Measurements from ENCODE around the gene P4HA3.
A peak's percentile ranks its signal among the peaks of the same experiment; 100 is the strongest.
"Not testable (repeated sequence)": the region's sequence is repeated elsewhere in the genome, so short reads cannot be mapped to it uniquely, and the experiment has no call there.

The P4HA3 gene

DNA sequence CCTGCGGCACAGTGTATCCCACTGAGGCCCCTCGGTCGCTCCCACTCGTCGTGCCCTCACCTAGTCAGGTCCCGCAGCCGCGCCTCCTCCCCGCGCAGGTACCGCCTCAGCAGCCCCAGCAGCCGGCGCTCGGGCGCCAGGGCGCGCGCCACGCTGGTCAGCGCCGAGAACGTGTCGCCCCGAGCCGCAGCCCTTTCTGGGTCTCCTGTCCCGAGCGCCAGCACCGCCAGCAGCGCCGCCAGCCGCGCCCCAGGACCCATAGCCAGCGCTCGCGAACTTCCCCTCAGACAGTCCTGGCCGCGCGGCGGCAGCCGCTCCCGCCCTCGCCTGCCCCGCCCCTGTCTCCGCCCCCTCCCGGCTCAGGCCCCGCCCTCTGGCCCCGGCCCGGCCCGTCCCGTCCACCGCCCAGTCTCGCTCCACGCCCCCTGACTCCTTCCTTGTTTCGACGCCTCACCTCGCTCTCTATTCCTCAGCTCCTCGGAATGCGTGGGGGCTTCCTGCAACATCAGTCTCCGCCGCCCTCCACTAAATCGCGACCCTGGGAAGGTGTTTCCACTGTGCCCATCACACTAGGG lies at the start of gene P4HA3:
P4HA3 (minus strand) TSS at position 289 of the 575 bp plus-strand sequence; CDS start at position 260, 29 bp downstream.
- peak; percentile 4 for DNase-seq (ENCODE audit: low read depth)

DNA sequence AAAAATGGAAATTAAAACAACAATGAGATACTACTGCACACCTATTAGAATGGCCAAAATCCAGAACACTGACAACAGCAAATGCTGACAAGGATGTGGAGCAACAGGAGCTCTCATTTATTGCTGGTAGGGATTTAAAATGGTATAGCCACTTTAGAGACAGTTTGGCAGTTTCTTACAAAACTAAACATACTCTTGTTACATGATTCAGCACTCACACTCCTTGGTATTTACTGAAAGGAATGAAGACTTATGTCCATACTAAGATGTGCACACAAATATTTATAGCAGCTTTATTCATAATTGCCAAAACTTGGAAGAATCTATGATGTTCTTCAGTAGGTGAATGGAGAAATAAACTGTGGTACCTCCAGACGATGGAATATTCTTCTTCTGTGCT lies 46.0 kb upstream of the P4HA3 start:
- DNase-seq (ENCODE audit: low read depth): no peak

DNA sequence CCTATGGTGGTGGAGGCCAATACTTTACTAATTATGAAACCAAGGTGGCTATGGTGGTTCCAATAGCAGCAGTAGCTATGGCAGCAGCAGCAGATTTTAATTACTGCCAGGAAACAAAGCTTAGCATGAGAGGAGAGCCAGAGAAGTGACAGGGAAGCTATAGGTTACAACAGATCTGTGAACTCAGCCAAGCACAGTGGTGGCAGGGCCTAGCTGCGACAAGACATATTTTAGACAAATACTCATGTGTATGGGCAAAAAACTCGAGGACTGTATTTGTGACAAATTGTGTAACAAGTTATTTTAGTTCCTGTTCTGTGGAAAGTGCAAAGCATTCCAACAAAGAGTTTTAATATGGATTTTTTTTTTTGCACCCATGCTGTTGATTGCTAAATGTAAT lies 44.2 kb upstream of the P4HA3 start:
- no peak for DNase-seq (ENCODE audit: low read depth)

DNA sequence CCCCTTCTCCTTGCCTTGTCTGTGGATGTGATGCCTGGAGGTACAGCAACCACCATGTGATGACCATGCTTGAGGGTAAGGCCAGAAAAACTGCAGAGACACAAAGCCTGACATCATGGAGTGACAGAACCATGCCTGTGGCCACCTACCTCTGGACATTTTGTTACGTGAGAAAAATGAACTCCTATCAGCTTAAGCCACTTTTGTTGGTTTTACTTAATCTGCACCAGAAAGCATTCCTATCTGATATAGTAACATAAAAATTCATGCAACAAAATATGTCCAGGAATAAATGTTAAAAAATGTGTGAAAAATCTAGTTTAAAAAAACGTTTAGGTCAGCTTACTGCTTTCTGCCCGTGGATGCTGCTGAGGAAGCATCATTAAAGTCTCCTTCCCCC lies 42.6 kb upstream of the P4HA3 start:
- no peak for DNase-seq (ENCODE audit: low read depth)

DNA sequence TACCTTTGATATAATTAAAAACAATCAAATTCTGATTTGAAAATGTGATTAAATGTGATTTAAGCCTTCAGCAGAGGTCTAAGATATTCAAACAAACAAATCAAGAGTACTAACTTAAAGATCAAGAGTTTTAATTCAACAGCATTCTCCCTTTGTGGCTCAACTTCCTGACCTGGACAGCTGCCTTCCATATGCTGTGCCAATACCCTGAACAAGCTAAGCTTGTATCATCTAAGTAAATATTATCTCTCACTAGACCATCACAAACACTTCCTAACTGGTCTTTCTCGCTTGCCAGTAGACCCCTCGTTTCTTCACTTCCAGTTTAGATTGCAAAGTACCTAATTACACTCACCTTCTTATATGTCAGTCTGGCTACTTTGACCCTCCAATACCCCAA lies 35.9 kb upstream of the P4HA3 start:
- no peak for DNase-seq (ENCODE audit: low read depth)

DNA sequence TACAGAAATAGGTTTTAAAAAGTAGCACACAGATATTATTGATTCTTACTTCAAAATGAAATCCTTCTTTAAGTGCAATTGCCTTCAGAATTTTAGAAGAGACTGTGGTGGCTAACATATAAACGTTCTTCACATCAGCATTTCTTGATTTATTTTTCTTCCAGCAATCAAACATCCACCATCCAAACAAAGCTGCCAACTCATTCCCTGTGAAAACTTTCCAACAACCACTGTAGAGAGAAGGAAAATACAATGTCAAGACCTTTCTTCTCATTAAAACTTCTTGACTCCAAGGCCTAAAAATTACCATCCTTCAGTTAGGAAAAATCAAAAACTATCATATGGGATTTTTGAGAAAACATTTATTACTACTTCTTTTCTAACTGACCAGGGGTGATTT lies 34.0 kb upstream of the P4HA3 start:
- DNase-seq (ENCODE audit: low read depth): no peak

DNA sequence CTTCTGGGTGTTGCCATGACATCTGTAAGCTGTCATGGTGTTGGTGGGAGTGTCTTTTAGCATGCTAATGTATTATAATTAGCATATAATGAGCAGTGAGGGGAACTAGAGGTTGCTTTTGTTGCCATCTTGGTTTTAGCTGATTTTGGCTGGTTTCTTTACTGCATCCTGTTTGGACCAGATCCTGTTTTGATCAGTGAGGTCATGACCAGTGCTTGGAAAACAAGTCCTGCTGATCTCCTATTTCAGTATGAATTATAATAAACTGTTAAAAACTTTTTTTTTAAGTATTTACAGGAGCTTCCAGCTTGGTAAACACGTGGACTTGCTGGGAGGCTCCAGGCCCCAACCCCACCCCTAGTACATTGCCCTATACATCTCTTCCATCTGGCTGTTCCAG lies 30.5 kb upstream of the P4HA3 start:
- DNase-seq (ENCODE audit: low read depth): no peak

DNA sequence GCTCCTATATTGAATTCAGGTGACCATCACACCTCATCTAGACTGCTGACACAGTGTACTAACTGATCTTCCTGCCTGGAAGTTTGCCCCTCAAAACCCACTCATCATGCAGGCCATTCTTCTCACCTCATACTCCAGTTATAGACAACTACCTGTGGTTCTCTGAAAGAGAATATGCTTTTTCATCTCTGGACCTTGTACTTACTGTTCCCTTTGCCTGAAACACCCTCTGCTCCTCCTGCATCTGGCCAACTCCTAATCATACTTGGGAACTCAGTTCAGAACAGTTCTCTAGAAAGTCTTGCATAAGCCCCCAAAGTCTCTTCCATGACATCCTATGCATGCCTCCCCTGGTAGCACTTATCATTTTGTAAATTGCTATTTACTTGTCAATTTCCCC lies 28.2 kb upstream of the P4HA3 start:
- no peak for DNase-seq (ENCODE audit: low read depth)

DNA sequence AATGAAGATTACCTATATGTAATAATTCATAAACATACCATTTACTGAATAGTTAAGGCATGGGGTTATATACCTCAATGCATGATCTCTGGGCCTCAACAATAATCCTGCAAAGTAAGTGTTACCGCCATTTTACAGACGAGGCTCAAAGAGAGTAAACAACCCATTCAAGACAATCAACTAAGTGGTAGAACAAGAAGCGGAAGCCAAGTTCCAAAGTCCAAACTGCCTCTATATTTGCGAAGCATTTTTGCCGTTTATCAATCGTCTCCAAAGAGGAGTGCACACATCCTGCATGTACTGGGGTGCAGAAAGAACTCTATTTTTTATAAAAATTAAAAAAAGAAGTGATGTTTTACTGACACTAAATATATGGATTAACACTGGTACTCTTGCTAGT lies 27.5 kb upstream of the P4HA3 start:
- no peak for DNase-seq (ENCODE audit: low read depth)

DNA sequence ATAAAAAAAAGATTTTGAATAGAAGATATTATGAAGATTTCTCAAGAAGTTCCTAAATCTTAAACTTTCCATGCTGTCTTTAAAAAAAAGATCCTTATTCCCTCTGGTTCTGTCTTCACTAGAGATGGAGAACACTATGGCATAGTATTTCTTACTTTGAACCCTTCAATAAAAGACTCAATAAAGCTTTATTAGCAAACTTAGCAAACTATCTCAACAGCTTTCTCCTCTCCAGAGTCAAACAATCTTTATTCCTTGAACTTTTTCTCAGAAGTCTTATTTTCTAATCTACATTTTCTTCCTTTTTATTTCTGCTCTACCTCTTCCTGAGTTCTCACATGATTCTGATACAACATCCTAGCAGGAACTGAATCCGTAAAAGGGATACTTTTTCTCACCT lies 21.8 kb upstream of the P4HA3 start:
- DNase-seq (ENCODE audit: low read depth): no peak

DNA sequence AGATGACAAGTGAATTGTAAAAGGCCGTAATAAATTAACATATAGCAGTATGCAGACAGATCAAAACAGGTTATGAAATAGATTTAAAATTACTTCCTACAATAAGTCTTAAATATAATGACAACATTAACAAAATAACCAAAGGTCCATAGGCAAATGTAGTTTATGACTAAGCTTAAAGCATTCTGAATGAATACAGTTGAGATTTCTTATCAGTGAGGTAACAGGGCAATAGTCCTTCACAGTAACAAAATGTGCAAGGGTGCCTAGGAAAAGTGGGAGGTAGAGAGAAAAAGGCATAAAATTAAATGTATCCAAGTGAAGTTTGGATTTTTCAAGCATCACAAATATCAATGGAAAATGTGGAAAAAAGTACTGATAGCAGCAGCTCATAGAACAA lies 20.9 kb upstream of the P4HA3 start:
- no peak for DNase-seq (ENCODE audit: low read depth)

DNA sequence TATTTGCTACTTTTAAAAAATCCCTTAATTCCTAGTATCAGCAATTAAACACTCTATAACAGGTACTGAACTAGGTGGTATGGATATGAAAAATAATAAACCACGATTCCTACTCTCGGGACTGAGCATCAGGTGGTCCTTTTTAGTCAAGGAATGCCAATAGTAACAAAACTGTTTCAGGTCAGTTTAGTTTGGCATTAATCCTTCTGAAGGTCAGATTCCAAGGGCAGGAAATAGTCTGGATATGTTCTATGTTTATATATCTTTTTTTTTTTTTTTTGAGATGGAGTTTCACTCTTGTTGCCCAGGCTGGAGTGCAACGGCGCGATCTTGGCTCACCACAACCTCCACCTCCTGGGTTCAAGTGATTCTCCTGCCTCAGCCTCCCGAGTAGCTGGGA lies 19.6 kb upstream of the P4HA3 start:
- DNase-seq (ENCODE audit: low read depth): not testable (repeated sequence)

DNA sequence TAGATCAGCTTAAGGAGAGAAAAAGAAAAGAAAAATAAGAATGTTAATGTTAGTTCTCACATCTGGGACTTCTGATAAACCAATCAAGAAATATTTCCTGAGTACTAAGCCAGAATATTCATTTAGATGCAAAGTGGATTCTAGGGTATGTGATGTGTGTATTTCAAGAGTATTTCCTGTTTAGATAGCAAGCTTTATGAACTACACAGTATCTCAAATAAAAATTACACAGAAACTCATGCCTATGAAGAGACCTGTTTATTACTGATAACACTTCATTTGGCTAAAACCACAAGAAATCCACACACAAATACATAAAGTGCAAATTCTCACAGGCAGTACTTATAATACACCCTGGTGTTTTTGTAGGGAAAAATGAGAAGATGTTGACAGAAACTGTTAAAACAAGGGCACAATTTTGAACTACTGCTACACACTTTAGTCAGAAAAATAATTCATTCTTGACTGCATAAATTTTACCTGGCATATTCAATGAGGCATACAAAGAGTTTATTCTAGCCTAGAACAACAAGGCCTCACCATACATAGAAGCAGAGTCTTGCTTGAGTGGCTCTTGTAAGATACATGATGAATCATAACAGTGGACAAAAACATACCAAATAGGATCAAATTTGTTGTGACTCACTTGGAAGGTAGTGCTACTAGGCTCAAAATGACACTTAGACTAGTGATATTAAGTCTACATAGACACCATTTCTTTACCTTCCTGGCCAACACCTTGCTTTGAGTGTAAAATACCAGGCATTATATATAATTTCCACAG lies 18.8 kb upstream of the P4HA3 start:
- no peak for DNase-seq (ENCODE audit: low read depth)

DNA sequence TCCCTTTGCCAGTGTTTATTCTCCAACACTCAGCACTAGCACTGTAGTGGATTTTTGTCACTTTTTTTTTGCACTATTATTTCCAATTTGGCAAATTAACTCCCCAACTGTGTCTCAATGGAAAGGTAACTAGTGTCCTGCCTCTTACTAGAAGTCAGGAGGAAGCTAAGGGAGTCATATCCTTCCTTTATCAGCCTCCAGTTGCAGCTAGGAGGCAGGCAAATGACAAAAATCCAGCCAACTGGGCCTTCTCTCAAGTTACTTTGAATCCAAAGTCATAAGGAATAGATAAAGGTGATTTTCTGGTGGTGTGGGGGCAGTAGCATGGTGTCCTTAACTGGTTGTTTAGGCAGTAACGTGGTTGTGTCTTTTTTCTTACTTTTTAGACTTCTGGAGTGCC lies 15.6 kb upstream of the P4HA3 start:
- DNase-seq (ENCODE audit: low read depth): no peak

DNA sequence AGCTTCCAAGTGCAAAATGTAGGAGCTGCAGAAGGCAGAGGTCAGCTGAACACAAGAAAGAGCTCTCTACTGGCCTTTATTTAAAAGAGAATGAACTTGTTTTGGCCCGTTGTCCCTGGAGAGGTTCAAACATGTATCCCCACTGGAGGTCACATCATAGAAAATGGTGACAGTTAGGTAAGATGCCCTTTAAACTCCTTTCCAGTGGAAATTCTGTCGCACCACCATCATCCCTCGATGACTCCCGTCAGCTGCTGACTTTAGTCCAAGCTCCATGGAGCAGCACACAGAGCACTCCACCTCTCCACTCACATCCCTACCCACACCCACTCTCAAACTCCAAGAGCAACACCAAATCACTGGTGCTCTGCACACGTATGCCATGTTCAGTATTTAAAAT lies 15.2 kb upstream of the P4HA3 start:
- no peak for DNase-seq (ENCODE audit: low read depth)

DNA sequence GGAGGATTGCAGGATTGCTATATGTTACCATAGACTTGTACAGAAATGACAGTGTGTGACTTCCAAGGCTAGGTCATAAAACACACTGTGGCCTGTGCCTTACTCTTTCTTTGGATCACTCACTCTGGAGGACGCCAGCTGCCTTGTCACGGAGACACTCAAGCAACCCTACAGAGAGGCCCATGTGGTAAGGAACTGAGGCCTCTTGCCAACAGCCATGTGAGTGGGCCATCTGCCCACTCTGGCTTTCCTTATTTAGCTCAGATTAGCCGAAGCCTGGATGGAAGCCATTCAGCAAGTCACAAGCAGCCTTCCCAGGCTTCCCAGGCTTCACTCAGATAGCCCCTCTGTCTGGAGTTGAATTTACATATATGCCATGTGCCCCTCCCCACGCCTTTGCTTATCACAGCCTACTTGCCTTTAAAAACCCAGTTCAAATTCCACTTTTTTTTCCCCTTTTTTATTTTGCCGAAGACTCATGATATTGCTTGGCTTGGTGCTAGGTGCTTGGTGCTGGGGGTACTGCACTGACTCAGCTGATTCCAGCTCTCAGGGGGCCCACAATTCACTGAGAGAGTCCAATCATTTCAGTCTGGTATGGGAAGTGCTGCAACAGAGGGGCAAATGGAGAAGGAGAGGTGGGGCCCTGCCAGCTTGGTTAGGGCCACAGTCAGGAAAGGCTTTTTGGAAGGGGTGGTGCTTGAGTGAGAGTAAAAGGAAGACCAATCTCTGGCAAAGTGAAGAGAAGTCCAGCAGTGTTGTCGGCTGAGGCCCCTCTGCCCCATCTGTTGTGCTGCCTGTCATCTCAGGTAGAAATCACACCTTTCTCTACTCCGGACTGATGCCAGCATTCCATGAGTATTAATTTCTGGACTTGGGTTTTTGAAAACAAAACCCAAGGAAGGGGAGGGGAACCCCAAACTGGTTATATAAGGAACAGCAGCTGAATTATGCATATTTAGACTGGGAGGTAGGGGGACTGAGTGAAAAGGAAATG lies 14.5 kb upstream of the P4HA3 start:
- DNase-seq (ENCODE audit: low read depth): no peak

DNA sequence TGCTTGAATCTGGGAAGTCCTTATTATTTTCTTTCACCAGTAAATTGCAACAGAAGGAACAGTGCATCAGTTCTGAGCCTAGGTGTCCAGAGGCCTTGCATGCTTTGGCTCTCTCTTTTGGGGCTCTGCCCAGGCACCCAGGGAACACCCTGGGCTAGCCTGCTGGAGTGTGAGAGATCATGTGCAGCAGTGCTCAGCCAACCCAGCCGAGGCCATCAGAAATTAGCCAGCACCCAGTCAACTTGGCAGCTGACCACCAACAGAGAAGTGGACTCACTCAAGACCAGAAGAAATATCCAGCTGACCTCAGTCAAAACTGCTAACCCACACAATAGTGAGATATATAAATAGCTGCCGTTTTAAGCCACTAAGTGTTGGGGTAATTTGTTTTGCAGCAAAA lies 11.2 kb upstream of the P4HA3 start:
- no peak for DNase-seq (ENCODE audit: low read depth)

DNA sequence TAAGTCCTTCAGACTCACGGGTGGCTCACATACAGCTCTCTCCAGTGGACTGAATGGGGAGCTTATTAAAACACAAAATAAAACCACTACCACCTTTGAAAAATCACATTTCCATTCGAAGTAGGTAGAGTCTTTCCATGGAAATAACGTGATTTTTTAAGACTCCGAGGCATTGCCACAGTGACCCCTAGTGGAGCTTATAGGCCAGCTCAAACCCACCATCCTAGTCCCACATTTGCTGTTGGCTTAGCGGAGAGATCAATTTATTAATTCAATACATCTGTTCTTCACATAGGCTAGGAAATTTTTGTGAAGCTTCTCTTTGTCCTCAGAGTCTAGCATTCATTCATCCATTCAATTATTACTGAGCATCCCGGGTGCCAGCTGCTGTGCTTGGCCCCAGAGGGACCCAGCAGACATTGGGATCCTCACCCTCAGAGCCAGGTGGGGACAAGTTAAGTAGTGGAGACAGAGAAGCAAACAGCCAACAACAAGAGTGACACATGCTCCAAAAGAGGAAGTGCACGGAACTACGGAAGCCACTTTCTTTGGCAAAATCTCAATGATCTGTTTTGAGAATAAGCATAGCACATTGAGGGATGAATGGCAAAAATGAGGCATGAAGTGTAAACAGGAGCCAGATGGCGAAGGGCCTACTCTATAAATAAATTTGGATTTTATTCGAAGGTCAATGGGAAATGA lies 10.2 kb upstream of the P4HA3 start:
- DNase-seq (ENCODE audit: low read depth): no peak

DNA sequence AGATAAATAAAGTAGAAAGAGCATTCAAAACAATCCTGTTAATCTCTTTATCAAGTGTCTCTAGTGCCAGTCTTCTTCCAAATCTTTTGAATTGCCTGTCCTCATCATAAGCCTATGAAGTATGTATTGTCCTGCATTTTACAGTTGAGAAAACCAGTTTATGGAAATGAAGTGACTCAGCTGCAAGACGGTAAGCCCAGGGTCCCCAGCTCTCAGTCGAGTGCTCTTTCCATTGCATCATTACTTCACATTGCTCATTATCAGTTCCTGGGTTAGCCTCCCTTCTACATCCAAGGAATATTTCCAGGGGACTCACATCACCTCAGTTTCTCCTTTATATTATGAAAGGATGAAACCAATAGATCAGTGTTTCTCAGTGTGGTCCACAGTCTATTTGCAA lies 9.1 kb upstream of the P4HA3 start:
- no peak for DNase-seq (ENCODE audit: low read depth)

DNA sequence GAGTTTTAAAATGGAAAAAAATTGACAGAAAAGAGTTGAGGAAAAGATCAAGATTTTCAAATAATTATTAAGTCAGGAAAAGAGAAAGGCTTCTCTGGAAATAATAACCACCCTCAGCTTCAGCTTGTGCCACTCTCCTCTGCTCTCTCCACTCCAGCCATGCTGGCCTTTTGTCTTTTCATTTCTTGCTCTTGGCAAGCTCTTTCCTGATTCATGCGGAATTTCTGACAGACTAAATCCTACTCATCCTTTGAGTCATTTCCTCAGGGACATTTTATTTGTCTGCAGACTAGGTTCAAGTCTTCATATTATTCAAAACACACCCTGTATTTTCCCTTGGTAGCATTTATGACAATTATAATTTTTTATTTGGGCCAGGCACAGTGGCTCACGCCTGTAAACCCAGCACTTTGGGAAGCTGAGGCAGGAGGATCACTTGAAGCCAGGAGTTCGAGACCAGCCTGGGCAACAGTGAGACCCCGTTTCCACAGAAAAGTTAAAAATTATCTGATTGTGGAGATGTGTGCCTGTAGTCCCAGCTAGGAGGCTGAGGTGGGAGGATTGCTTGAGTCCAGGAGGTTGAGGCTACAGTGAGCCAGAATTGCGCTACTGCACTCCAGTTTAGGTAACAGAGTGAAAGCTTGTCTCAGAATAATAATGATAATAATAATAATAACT lies 7.8 kb upstream of the P4HA3 start:
- DNase-seq (ENCODE audit: low read depth): no peak

DNA sequence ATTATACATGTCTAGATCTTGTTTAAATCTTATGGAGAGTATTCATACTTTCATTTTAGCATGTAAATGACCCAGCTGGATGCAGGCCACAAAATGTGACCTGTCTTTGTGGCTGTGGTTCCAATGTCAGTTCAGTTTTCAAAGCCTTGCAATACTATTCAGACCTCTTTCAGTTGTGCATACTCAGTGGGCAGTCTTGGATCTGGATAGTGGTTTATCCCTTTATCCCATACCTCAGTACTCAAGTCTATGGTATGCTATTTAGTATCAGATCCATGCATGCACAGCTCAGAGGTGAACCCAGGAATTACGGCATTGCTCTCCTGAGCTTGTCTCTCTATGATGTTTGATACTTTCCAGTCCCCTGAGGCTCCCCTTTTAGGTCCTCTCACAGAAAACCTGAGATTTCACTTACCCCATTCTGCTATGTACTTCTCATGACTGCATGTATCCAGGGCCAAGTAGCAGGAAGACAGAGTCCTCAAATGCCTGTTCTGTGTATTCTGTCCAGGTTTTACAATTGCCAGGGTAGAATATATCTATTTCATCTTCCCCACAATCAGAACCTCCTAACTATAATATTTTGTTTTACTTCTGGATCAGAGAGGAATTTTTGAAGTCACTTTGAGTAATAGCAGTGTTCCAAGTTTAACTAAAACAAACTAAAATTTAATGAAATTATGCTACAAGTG lies 6.9 kb upstream of the P4HA3 start:
- no peak for DNase-seq (ENCODE audit: low read depth)
